ENCODE measurements around the gene MXRA7.

DNA sequence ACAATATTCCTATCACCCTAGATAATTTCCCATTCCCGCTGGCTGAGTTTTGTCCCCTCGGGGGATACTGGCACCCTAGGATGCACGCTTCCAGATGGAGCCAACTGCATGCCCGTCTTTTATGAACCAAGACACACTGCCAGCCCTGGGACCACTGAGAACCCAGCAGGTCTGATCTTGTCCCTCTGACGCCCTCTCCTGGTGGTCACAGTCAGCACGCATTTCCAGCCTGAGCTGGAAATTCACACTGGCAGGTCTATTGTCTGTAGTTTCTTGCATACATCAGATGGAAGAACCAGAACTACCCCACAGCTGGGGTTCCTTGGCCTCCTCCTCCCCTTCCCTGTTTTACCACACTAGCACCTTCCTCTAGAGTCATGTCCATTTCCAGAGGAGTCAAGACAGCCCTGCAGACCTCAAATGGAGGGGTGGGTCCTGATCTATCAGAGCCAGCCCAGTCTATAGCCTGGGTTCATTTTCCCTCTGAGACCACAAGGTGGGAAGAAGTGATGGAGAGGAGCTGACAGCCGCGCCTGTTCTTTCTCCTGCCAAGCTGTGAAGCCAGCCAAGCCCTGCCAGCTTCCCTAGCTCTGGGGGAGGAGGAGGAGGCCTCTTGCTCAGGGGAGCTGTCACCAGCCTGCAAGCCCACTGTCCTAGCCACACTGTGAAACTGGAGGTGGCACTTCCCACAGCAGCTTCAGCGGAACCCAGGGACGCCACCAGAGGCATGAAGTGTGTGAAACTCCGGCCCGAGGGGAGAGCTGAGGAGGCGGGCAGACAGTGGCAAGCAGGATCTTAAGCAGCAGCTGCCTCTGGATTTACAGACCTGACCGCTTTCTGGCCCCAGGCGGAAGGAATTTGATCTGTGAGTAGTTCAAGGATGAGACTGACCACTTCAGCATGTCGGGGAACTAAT lies 29.3 kb downstream of the MXRA7 start:
- TF ChIP-seq ZNF449 (tag by site-specific recombination; IDR thresholded peaks at IDR 0.05) (no peak), ZNF791 (tag by site-specific recombination; IDR thresholded peaks at IDR 0.05) (no peak), YY1 (tag by site-specific recombination; IDR thresholded peaks at IDR 0.05) (no peak), SETDB1 (IDR thresholded peaks at IDR 0.05; ENCODE audit: insufficient read length, low read length) (no peak), ZNF624 (tag by site-specific recombination; IDR thresholded peaks at IDR 0.05) (no peak), OVOL3 (tag by site-specific recombination; IDR thresholded peaks at IDR 0.05) (no peak), GLIS1 (tag by site-specific recombination; IDR thresholded peaks at IDR 0.05) (peak; percentile 45; the same call in 1 of the 2 replicates), CTCF (tag by site-specific recombination; IDR thresholded peaks at IDR 0.05) (peak; percentile 88), ZNF146 (tag by site-specific recombination; IDR thresholded peaks at IDR 0.05) (no peak), ZFP69B (tag by site-specific recombination; IDR thresholded peaks at IDR 0.05) (no peak), TCF7L2 (IDR thresholded peaks at IDR 0.05; ENCODE audit: borderline replicate concordance, low read depth, low read length) (no peak)
- TF ChIP-seq, protein P1, sequence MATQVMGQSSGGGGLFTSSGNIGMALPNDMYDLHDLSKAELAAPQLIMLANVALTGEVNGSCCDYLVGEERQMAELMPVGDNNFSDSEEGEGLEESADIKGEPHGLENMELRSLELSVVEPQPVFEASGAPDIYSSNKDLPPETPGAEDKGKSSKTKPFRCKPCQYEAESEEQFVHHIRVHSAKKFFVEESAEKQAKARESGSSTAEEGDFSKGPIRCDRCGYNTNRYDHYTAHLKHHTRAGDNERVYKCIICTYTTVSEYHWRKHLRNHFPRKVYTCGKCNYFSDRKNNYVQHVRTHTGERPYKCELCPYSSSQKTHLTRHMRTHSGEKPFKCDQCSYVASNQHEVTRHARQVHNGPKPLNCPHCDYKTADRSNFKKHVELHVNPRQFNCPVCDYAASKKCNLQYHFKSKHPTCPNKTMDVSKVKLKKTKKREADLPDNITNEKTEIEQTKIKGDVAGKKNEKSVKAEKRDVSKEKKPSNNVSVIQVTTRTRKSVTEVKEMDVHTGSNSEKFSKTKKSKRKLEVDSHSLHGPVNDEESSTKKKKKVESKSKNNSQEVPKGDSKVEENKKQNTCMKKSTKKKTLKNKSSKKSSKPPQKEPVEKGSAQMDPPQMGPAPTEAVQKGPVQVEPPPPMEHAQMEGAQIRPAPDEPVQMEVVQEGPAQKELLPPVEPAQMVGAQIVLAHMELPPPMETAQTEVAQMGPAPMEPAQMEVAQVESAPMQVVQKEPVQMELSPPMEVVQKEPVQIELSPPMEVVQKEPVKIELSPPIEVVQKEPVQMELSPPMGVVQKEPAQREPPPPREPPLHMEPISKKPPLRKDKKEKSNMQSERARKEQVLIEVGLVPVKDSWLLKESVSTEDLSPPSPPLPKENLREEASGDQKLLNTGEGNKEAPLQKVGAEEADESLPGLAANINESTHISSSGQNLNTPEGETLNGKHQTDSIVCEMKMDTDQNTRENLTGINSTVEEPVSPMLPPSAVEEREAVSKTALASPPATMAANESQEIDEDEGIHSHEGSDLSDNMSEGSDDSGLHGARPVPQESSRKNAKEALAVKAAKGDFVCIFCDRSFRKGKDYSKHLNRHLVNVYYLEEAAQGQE (tag by site-specific recombination; IDR thresholded peaks at IDR 0.05) = no peak
- TF ChIP-seq, protein P2, sequence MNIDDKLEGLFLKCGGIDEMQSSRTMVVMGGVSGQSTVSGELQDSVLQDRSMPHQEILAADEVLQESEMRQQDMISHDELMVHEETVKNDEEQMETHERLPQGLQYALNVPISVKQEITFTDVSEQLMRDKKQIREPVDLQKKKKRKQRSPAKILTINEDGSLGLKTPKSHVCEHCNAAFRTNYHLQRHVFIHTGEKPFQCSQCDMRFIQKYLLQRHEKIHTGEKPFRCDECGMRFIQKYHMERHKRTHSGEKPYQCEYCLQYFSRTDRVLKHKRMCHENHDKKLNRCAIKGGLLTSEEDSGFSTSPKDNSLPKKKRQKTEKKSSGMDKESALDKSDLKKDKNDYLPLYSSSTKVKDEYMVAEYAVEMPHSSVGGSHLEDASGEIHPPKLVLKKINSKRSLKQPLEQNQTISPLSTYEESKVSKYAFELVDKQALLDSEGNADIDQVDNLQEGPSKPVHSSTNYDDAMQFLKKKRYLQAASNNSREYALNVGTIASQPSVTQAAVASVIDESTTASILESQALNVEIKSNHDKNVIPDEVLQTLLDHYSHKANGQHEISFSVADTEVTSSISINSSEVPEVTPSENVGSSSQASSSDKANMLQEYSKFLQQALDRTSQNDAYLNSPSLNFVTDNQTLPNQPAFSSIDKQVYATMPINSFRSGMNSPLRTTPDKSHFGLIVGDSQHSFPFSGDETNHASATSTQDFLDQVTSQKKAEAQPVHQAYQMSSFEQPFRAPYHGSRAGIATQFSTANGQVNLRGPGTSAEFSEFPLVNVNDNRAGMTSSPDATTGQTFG (tag by site-specific recombination; IDR thresholded peaks at IDR 0.05; ENCODE audit: borderline replicate concordance) = no peak

Data from HEK293 (cell line).